ENCODE results near the gene OR5A1.

Gene OR5A1

GRCh38 chr11:59479906-59480305 lies 43.6 kb downstream of the OR5A1 start:
- DNase-seq (ENCODE audit: low read depth): no peak

GRCh38 chr11:59480359-59480758 lies 44.1 kb downstream of the OR5A1 start:
- DNase-seq (ENCODE audit: low read depth): no peak
